Breast epithelium (tissue), 3 donors: ENCODE measurements around the gene SNX18.

Source experiments
- POLR2A ChIP-seq: fragments of 450-650 bp; IDR thresholded peaks from one replicate; pipeline ENCODE4 v1.6.1; 2016; ENCODE audit warnings: antibody characterized with exemption, mild to moderate bottlenecking, moderate library complexity
- POLR2AphosphoS5 ChIP-seq, 3 donors: sonication (generic); formaldehyde crosslinking; IDR thresholded peaks; one replicate each; pipeline ENCODE4 v1.6.1; 2017; ENCODE audit warnings: antibody characterized with exemption in 3 of 3
- TF ChIP-seq, protein P1 (sequence below), 3 donors: fragments of 450-650 bp; IDR thresholded peaks; one replicate each; pipeline ENCODE4 v1.5.1; 2016 to 2017; ENCODE audit warnings: antibody characterized with exemption in 3 of 3, mild to moderate bottlenecking in 3 of 3, moderate library complexity in 3 of 3

DNA sequence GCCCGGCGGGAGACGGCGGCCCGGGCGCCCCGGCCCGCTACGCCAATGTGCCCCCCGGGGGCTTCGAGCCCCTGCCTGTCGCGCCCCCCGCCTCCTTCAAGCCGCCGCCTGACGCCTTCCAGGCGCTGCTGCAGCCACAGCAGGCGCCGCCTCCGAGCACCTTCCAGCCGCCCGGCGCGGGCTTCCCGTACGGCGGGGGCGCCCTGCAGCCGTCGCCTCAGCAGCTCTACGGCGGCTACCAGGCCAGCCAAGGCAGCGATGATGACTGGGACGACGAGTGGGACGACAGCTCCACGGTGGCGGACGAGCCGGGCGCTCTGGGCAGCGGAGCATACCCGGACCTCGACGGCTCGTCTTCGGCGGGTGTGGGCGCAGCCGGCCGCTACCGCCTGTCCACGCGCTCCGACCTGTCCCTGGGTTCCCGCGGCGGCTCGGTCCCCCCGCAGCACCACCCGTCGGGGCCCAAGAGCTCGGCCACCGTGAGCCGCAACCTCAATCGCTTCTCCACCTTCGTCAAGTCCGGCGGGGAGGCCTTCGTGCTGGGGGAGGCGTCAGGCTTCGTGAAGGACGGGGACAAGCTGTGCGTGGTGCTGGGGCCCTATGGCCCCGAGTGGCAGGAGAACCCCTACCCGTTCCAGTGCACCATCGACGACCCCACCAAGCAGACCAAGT lies 723 bp downstream of the SNX18 start:
- TF ChIP-seq, protein P1, sequence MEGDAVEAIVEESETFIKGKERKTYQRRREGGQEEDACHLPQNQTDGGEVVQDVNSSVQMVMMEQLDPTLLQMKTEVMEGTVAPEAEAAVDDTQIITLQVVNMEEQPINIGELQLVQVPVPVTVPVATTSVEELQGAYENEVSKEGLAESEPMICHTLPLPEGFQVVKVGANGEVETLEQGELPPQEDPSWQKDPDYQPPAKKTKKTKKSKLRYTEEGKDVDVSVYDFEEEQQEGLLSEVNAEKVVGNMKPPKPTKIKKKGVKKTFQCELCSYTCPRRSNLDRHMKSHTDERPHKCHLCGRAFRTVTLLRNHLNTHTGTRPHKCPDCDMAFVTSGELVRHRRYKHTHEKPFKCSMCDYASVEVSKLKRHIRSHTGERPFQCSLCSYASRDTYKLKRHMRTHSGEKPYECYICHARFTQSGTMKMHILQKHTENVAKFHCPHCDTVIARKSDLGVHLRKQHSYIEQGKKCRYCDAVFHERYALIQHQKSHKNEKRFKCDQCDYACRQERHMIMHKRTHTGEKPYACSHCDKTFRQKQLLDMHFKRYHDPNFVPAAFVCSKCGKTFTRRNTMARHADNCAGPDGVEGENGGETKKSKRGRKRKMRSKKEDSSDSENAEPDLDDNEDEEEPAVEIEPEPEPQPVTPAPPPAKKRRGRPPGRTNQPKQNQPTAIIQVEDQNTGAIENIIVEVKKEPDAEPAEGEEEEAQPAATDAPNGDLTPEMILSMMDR (IDR thresholded peaks at IDR 0.05), result no peak
- TF ChIP-seq POLR2AphosphoS5 (IDR thresholded peaks at IDR 0.05), result no peak
- TF ChIP-seq POLR2A, result no peak
